Measurements from ENCODE around the gene ADTRP. TPM values are rescaled to one million over a fixed set of nuclear protein-coding genes. Genes with fewer than 3 reads are reported as not detected.

ADTRP gene
- polyA plus RNA-seq, 1 donor (not counting 4 experiments of a cell fraction or from before 2014, with no cell fraction given) = 16.7 TPM

DNA sequence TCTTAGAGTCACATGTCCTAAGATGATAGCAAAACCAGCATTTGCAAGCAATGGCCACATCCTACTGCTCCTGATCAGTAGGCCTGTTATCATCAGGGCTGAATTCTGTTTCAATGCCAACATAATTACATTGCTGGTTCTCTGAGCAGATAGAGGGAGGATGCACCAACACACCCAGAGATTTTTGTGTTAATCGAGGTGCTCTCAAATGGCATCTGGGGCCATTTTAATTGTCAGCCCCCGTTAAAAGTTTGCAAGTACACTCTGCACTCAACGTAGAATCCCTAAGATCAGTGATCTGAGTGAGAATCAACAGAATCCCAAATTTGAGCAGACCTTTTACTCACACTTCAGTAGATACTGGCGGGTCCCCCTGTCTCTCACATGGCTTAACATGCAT, 24.8 kb downstream of the ADTRP start:
- dilution Hi-C loops (cut with MboI; ENCODE audit: extremely low pct_ligation_motif_present, low sequenced_read_pairs) = no loop called here
- no peak overlapping the region for H3K9ac ChIP-seq (ENCODE audit: control insufficient read depth, extremely low read depth, insufficient read depth, low read length)
- H3K4me1 ChIP-seq (ENCODE audit: control insufficient read depth, extremely low read depth, insufficient read depth, low read length) = peaks cover 24% of the 10 kb centered on the region
- no peaks in the 10 kb centered on the region for H4K20me1 ChIP-seq (ENCODE audit: control insufficient read depth, extremely low read depth, insufficient read depth, low read length)
- peaks cover 1% of the 10 kb centered on the region for H3K9me3 ChIP-seq (ENCODE audit: control insufficient read depth, low read depth, low read length)
- no peaks in the 10 kb centered on the region for H3K9me1 ChIP-seq (ENCODE audit: control insufficient read depth, extremely low read depth, insufficient read depth, low read length)
- no peak for DNase-seq (ENCODE audit: low read depth, low spot score)
- H3K27me3 ChIP-seq (ENCODE audit: control insufficient read depth, extremely low read depth, insufficient read depth, low read length) = no peaks in the 10 kb centered on the region
- peak overlapping the region in 1 of 3 experiments; percentile 62 for H3K4me3 ChIP-seq (ENCODE audit: control insufficient read depth in 2 of 3, extremely low read depth in 1 of 3, insufficient read depth in 2 of 3, low read depth in 1 of 3, low read length in 3 of 3)
- TF ChIP-seq, protein P1, sequence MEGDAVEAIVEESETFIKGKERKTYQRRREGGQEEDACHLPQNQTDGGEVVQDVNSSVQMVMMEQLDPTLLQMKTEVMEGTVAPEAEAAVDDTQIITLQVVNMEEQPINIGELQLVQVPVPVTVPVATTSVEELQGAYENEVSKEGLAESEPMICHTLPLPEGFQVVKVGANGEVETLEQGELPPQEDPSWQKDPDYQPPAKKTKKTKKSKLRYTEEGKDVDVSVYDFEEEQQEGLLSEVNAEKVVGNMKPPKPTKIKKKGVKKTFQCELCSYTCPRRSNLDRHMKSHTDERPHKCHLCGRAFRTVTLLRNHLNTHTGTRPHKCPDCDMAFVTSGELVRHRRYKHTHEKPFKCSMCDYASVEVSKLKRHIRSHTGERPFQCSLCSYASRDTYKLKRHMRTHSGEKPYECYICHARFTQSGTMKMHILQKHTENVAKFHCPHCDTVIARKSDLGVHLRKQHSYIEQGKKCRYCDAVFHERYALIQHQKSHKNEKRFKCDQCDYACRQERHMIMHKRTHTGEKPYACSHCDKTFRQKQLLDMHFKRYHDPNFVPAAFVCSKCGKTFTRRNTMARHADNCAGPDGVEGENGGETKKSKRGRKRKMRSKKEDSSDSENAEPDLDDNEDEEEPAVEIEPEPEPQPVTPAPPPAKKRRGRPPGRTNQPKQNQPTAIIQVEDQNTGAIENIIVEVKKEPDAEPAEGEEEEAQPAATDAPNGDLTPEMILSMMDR (optimal IDR thresholded peaks at IDR 0.05 in 1 of 3, IDR thresholded peaks at IDR 0.05 in 1 of 3, conservative IDR thresholded peaks at IDR 0.05 in 1 of 3; ENCODE audit: extremely low read depth in 1 of 3, insufficient read depth in 2 of 3, low read length in 3 of 3) = no peak
- TF ChIP-seq EZH2 (IDR thresholded peaks at IDR 0.05; ENCODE audit: low read length) = no peak
- no peaks in the 10 kb centered on the region for H3K79me2 ChIP-seq (ENCODE audit: control insufficient read depth, insufficient read depth, low read length)
- no peak overlapping the region for H2AFZ ChIP-seq (ENCODE audit: control insufficient read depth, low read length)
- H3K27ac ChIP-seq (ENCODE audit: control insufficient read depth, insufficient read depth, low read length) = peak overlapping the region; percentile 87
- H3K36me3 ChIP-seq (ENCODE audit: control insufficient read depth in 2 of 2, extremely low read depth in 1 of 2, insufficient read depth in 2 of 2, low read length in 2 of 2) = peaks cover 2 to 6% of the 10 kb centered on the region in 2 experiments
- peak overlapping the region; percentile 64 for H3K4me2 ChIP-seq (ENCODE audit: control insufficient read depth, extremely low read depth, insufficient read depth, low read depth, low read length)
- no peak for FAIRE-seq

DNA sequence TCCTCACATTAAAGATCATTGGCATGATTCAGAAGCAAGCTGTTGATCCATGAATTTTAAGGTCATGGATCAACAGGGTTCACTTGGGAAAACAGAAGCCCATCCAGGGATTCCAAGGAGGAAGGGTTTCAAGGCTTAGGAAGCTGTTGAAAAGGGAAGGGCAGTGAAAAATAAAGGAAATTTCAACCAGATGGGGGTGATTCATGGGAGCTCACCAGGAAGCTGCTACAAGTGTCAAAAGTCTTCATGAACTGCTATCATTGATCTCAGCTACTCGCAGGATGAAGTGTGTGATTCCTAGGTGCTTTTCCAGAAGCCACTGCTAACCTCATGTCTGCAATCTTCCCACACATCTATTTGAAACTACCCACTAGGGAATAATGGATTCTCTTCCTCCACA, 26.2 kb downstream of the ADTRP start:
- FAIRE-seq (no peak), DNase-seq (ENCODE audit: low read depth, low spot score) (no peak)
- no peaks in the 10 kb centered on the region for H3K36me3 ChIP-seq (ENCODE audit: control insufficient read depth in 2 of 2, extremely low read depth in 1 of 2, insufficient read depth in 2 of 2, low read length in 2 of 2)
- H3K4me1 ChIP-seq (ENCODE audit: control insufficient read depth, extremely low read depth, insufficient read depth, low read length) = peaks cover 21% of the 10 kb centered on the region
- dilution Hi-C loops (cut with MboI; ENCODE audit: extremely low pct_ligation_motif_present, low sequenced_read_pairs) = no loop called here
- no peak overlapping the region for H3K4me3 ChIP-seq (ENCODE audit: control insufficient read depth in 2 of 3, extremely low read depth in 1 of 3, insufficient read depth in 2 of 3, low read depth in 1 of 3, low read length in 3 of 3)
- H3K4me2 ChIP-seq (ENCODE audit: control insufficient read depth, extremely low read depth, insufficient read depth, low read depth, low read length) = no peak overlapping the region
- H3K27me3 ChIP-seq (ENCODE audit: control insufficient read depth, extremely low read depth, insufficient read depth, low read length) = no peaks in the 10 kb centered on the region
- TF ChIP-seq EZH2 (IDR thresholded peaks at IDR 0.05; ENCODE audit: low read length) = no peak
- TF ChIP-seq, protein P1 (optimal IDR thresholded peaks at IDR 0.05 in 1 of 3, IDR thresholded peaks at IDR 0.05 in 1 of 3, conservative IDR thresholded peaks at IDR 0.05 in 1 of 3; ENCODE audit: extremely low read depth in 1 of 3, insufficient read depth in 2 of 3, low read length in 3 of 3) = no peak
- H3K9me1 ChIP-seq (ENCODE audit: control insufficient read depth, extremely low read depth, insufficient read depth, low read length) = no peaks in the 10 kb centered on the region
- H4K20me1 ChIP-seq (ENCODE audit: control insufficient read depth, extremely low read depth, insufficient read depth, low read length) = no peaks in the 10 kb centered on the region
- no peak overlapping the region for H3K27ac ChIP-seq (ENCODE audit: control insufficient read depth, insufficient read depth, low read length)
- H3K9me3 ChIP-seq (ENCODE audit: control insufficient read depth, low read depth, low read length) = no peaks in the 10 kb centered on the region
- no peaks in the 10 kb centered on the region for H3K79me2 ChIP-seq (ENCODE audit: control insufficient read depth, insufficient read depth, low read length)
- no peak overlapping the region for H3K9ac ChIP-seq (ENCODE audit: control insufficient read depth, extremely low read depth, insufficient read depth, low read length)
- no peak overlapping the region for H2AFZ ChIP-seq (ENCODE audit: control insufficient read depth, low read length)
